H4 (cell line): ENCODE measurements around the gene RIIAD1. TPM values are rescaled to one million over a fixed set of nuclear protein-coding genes. Genes with fewer than 3 reads are reported as not detected.
"Not testable (repeated sequence)": the region's sequence is repeated elsewhere in the genome, so short reads cannot be mapped to it uniquely, and the experiment has no call there.

ENCODE experiments used
- DNase-seq: peaks from one replicate; pipeline ENCODE4 v3.0.0-alpha.2; 2015; ENCODE audit warnings: low spot score
- total RNA-seq: library from RNA; depleted of rRNA; stranded (reverse); fragments of >200 nt; shearing (Covaris generic); gene quantifications from 2 replicates; pipeline ENCODE4 v1.2.3, GENCODE V29; 2014; rRNA removed

Gene RIIAD1, protein sequence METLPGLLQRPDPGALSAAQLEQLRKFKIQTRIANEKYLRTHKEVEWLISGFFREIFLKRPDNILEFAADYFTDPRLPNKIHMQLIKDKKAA
- total RNA-seq, result not detected in 2 replicates

DNA sequence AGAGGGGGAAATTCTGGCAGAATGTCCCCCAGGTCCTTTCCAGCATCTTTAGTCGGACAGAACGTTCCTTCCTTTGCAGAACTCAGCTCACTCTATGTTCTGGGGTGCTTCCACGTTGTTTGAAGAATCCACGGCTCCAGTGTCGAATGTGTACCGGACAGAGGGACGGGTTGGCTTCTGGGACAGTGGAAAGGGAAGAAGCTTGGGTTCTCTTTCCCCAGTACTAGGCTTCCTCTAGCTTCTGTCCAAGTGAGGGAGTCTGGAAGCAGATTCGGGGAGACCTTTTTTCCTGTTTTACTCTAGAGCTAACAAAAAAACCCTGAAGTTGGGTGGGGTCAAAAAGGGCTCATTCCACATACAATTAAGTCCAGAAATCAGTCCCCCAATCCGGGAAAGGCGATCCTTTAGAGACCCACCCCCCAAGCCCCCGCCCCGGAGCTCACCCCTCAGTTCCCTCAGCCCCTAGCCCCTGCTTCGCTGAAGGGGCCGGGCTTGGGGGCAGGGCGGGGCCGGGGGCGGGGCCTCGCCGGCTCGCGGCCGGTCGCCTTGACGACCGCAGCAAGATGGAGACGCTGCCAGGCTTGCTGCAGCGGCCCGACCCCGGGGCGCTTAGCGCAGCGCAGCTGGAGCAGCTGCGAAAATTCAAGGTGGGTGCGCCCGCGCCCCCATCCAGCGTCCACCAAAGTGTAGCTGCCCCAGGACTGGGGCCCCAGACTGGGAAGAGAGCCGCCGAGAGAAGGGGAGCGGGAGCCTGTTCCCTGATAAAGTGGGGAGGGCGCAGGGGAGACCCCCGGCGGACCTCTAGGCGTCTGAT is at the start of gene RIIAD1:
Gene RIIAD1, plus strand, starts transcription at position 549 of the 814 bp plus-strand sequence. Its CDS starts 15 bp downstream, at position 564.
- no peak for DNase-seq

DNA sequence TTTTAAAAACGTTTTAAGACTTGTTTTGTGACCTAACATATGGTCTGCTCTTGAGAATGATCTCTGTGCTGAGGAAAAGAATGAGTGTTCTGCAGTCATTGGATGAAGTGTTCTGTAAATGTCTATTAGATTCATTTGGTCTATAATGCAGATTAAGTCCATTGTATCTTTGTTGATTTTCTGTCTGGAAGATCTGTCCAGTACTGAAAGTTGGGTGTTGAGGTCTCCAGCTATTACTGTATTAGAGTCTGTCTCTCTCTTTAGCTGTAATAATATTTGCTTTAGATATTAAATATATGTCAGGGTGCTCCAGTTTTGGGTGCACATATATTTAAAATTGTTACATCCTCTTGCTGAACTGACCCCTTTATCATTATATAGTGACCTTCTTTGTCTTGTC is 47.9 kb upstream of the RIIAD1 start:
- no peak for DNase-seq

- no peak for DNase-seq
These were observed 40.9 kb upstream of the RIIAD1 start for GRCh38 chr1:151680391-151680790.

GRCh38 chr1:151680826-151681225 is 40.5 kb upstream of the RIIAD1 start:
- peak; percentile 66 for DNase-seq

- no peak for DNase-seq
These were observed 39.4 kb upstream of the RIIAD1 start for GRCh38 chr1:151681923-151682322.

DNA sequence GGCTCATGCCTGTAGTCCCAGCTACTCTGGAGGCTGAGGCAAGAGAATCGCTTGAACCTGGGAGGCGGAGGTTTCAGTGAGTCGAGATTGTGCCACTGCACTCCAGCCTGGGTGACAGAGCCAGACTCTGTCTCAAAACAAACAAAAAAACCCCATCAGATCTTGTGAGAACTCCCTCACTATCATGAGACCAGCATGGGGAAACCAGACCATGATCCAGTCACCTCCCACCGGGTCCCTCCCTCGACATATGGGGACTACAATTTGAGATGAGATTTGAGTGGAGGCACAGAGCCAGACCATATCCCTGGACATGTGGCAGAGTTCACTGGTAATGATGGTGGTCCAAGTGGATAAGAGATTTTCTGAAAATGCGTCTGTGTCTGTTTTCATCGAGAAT is 38.4 kb upstream of the RIIAD1 start:
- not testable (repeated sequence) for DNase-seq

GRCh38 chr1:151684128-151684527 is 37.2 kb upstream of the RIIAD1 start:
- DNase-seq, result no peak

- DNase-seq, result no peak
These were observed 34.8 kb upstream of the RIIAD1 start for GRCh38 chr1:151686561-151686960.

- DNase-seq, result no peak
These were observed 31.8 kb upstream of the RIIAD1 start for GRCh38 chr1:151689494-151689893.

DNA sequence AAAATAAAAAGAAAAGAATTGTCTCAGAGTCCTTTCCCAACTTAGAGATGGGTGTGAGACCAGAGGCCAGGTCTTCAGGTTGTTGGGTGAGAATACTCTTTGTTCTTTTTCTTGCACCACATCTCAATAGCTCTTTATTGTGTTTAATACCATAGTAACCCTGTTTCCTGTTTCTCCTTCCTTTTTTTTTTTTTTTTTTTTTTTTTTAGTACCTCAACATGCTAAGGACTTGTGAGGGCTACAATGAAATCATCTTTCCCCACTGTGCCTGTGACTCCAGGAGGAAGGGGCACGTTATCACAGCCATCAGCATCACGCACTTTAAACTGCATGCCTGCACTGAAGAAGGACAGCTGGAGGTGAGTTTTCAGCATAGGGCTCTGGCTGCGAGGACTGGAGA is 29.1 kb upstream of the RIIAD1 start:
- DNase-seq, result no peak

- DNase-seq, result no peak
These were observed 28.2 kb upstream of the RIIAD1 start for GRCh38 chr1:151693057-151693651.

GRCh38 chr1:151701515-151701914 is 19.8 kb upstream of the RIIAD1 start:
- no peak for DNase-seq

GRCh38 chr1:151702936-151703335 is 18.4 kb upstream of the RIIAD1 start:
- no peak for DNase-seq

GRCh38 chr1:151703813-151704212 is 17.5 kb upstream of the RIIAD1 start:
- no peak for DNase-seq

DNA sequence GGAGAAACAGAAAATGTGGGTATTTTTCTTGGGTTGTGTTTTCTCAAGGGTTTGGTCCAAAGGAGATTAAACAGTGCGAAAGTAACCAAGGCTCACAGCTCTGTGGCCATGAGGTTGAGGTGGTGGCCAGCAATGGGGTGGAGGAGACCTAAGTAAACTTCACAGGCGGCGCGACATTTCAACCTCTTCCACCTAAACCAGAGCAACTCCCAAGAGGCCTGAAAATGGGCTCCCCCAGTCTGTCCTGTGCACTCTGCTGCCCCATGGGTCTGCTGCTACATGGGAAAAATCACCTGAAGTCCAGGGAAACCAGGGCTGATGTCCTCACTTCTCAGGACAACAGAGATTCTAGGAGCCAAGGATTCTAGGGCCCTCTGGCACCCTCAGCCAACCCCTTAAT is 17.1 kb upstream of the RIIAD1 start:
- no peak for DNase-seq

DNA sequence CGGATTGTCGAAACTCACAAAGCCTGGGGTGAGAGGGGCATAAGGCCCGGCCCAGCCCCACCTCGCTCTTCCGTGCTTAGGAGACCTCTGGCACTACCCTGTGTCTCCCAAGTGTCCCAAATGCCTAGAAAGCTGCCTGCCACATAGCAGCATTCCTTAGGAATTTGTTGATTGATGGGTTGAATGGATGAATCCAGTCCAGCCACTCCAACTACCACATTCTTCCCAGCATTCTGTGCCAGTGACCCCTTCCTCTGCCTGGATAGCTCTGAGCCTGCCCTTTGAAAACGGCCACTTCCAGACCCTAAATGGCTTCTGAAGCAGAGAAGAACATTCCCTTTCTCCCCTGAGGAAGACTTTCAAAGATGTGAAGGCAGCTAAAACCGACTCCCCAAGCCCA is 16.2 kb upstream of the RIIAD1 start:
- no peak for DNase-seq

DNA sequence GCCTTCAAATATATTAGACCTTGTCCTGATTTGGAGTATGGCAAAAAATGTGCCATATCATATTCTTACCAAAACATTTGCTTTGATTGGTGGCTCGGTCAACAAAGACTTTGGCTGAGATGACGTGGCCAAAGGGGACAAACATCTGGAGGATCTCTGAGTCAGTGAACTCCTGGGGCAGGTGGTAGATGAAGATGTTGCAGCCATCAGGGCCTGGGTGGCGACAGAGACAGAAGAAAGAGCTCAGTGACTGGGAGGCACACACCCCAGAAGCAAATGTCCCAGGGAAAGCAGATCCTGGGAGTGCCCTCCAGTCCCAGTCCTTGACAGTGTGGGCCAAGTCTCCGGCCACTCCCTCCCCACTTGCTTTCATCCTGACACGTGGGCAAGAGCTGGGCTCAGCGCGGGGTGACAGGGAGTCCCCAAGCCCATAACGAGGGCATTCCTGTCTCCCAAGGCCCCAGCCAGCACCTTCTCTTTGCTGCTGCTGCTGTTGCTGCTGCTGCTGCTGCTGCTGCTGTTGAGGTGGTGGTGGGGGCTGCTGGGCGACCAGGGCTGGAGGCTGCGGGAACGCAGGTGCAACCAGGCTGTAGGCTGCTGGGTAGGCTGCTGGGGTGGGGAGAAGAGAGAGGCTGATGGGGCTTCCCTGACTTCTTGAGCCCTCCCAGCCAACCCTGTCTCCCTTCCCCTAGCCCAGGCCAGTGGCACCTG is 15.4 kb upstream of the RIIAD1 start:
- no peak for DNase-seq

DNA sequence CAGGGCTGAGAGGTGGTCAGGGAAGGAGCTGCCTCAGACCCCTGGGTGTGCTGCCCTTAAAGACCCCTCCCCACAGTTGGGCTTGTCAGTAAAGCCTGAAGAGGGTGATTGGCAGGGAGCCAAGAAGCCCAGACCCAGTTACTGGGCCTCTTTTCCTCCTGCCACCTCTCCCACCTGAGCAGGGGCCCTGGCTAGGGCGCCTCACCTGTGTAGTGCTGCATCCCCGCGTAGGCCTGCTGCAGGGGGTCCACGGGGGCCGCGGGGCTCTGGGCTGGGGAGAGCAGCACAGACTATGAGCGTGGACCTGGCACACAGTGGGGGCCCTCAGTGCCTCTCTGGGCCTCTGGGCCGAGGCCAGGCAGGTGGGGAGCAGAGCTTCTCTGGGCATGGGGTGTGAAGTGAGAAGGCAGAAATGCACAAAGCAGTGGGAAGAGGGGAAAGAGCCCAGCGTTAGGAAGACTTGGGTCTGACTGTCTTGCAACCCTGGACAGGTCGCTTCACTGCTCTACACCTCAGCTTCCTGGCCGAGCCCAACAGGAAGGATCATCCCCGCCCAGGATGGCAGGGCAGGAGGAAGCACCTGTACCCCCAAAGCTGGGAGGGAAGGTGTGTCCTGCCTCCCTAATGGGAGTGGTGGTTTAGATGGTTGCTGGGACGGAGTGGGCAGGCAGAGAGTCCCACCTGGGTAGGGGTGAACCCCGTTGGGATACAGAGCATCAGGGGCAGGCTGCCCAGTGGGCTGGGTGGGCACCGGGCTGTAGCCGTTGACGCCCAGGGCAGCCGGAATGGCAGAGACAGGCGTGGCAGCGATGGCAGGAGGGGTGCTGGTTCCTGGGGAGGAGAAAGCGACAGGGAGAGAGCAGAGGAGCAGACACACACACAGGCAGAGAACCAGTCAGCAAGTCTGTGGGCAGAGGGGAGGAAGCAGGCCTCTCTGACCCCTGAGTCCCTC is 14.6 kb upstream of the RIIAD1 start:
- no peak for DNase-seq

DNA sequence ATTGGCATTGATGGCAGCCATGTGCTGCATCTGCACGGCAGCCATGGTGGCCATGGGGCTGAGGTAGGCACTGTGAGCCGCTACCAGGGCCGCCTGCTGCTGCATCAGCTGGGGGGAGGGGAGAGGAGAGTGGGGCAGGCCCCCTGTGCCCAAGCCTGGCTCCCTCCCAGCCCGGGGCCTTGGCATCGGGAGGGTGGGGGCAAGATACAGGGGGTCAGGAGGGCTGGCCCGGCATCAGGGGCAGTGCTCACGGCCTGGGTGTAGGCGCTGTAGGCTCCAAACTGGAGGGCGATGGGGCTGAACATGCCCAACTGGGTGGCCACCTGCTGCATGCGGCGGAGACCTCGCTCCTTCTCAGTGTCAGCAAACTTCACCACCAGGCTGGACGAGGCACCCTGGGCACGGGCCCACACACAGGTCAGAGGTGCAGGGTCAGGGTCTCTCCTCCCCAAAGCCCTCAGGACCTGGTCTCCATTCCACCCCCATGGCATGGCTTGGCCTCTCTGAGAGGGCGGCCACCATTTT is 13.7 kb upstream of the RIIAD1 start:
- no peak for DNase-seq

- no peak for DNase-seq
These were observed 12.4 kb upstream of the RIIAD1 start for GRCh38 chr1:151708891-151709290.

DNA sequence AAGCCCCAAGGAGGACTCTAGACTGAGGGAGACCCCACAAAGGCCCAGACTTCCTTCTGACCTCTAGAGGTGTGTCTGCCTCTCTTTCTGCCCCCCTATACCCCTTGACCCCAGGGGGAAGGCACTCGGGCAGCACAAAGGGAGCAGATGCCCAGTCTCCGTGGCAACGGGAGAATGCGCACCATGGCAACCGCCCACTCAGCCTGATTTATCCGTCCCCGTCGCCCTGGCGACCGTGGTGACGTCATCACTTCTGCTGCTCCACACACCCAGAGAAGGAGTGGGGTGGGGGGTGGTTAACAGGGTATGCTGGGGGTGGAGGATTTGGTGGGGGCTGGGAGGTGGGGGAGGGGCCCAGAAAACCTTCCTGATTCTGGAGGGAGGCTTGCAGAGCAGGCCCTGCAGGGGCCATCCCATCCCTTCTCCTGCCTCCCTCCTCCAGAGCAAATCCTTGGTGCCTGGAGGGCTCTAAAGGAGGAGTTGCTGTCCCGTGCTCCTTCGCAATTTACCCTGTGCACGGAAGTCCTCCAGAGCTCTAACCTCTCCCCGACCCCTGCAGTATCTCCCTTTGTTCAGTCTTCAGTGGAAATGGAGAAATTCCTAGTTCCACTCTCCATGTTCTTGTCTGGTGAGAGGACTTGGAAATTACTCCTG is 11.0 kb upstream of the RIIAD1 start:
- DNase-seq, result no peak
